ENCODE measurements around the gene USP12.

- TF ChIP-seq, protein P1, sequence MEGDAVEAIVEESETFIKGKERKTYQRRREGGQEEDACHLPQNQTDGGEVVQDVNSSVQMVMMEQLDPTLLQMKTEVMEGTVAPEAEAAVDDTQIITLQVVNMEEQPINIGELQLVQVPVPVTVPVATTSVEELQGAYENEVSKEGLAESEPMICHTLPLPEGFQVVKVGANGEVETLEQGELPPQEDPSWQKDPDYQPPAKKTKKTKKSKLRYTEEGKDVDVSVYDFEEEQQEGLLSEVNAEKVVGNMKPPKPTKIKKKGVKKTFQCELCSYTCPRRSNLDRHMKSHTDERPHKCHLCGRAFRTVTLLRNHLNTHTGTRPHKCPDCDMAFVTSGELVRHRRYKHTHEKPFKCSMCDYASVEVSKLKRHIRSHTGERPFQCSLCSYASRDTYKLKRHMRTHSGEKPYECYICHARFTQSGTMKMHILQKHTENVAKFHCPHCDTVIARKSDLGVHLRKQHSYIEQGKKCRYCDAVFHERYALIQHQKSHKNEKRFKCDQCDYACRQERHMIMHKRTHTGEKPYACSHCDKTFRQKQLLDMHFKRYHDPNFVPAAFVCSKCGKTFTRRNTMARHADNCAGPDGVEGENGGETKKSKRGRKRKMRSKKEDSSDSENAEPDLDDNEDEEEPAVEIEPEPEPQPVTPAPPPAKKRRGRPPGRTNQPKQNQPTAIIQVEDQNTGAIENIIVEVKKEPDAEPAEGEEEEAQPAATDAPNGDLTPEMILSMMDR (IDR thresholded peaks at IDR 0.05), result no peak
- no peak for TF ChIP-seq POLR2A (IDR thresholded peaks at IDR 0.05)
Measured at GRCh38 chr13:27125357-27126282, 46.0 kb downstream of the USP12 start.

Measured in esophagus squamous epithelium (tissue), 4 donors.